Activated CD8-positive, alpha-beta memory T cell treated with anti-CD3 and anti-CD28 coated beads, Interleukin-2, amount 50 U/mL, for 24 hours (primary cell): ENCODE data around the gene MAP3K1.
"Not testable (repeated sequence)": the region's sequence is repeated elsewhere in the genome, so short reads cannot be mapped to it uniquely, and the experiment has no call there.

Source experiments
- DNase-seq: peaks from one replicate; pipeline ENCODE4 v3.0.0-alpha.2; 2020; ENCODE audit errors: extremely low read depth

The MAP3K1 gene

DNA sequence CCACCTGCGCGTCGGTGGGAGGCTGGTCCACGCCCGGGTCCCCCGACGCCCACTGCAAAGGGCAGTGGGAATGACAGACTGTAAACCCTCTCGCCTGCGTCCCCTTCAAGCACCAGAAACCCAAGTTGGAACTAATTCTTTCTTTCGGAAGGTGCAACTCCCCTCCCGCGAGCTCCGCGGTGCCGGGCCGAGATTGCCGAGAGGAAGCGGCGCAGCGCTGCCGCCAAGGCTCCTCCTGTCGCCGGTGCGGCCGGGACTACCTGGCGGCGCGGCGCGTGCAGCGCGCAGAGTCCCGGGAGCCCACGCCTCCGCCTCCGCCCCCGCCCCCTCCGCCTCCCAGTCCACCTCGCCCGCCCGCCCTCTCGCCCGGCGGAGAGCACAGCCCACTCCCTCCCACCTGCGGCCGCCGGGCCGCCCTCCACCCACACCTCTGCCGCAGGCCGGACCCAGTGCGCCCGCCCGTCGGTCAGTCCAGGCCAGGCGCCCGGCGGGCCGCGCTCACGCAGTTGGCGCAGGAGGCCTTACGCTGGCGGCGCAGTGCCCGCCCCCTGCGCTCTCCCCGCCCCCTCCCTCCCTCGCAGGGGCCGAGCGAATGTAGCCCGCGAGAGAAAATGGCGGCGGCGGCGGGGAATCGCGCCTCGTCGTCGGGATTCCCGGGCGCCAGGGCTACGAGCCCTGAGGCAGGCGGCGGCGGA lies at the start of gene MAP3K1:
TSS of gene MAP3K1 (plus strand) at position 587 of the 695 bp plus-strand sequence. CDS start at position 612, 25 bp downstream.
- DNase-seq = no peak

DNA sequence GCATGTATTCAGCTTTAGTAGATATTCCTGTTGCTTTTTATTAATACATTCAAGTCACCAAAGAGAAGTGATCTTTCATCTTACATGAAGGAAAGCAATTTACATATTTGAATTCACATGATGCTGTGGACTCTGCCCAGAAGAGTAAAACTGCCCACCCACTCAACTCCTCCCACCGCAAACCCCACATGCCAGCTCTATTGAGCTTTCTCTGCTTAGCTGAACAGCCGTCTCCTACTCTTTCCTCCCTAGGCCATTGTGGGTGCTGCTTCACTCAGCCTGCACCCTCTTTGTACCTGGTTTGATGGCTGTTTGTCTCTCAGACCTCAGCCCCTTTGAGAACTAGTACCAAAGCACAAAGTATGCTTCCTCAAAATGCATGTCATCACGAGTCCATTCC lies 48.4 kb upstream of the MAP3K1 start:
- no peak for DNase-seq

- no peak for DNase-seq
Measured at GRCh38 chr5:56769875-56770604, 45.3 kb upstream of the MAP3K1 start.

DNA sequence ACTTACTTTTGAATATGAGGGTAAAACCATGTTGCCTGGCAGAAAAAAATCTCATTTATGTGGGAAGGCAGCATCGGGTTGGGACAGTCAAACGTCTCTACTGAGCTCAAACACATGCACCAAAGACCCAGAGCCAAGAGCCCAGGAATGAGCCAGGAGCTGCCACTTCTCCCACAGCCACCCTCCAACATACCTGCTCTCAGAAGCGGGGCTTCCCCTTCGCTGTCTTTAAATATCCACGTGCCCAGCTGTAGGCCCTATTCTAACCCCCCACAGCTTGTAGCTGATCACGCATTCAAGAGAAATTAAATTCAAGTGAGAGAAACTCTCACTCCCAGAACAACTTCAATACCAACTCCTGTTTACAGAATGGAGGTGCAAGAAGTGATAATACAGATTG lies 42.6 kb upstream of the MAP3K1 start:
- DNase-seq = no peak

GRCh38 chr5:56774957-56775356 lies 40.4 kb upstream of the MAP3K1 start:
- DNase-seq = no peak

DNA sequence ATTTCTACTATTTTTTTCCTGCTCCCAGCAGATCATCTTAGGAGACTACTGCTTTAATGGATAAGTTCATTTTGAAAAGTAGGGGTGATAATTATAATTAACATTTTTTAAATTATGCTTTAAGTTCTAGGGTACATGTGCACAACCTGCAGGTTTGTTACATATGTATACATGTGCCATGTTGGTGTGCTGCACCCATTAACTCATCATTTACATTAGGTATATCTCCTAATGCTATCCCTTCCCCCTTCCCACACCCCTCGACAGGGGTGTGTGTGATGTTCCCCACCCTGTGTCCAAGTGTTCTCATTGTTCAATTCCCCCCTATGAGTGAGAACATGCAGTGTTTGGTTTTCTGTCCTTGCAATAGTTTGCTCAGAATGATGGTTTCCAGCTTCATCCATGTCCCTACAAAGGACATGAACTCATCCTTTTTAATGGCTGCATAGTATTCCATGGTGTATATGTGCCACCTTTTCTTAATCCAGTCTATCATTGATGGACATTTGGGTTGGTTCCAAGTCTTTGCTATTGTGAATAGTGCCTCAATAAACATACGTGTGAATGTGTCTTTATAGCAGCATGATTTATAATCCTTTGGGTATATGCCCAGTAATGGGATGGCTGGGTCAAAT lies 39.0 kb upstream of the MAP3K1 start:
- DNase-seq = not testable (repeated sequence)

- DNase-seq = no peak
Measured at GRCh38 chr5:56783261-56783660, 32.1 kb upstream of the MAP3K1 start.

DNA sequence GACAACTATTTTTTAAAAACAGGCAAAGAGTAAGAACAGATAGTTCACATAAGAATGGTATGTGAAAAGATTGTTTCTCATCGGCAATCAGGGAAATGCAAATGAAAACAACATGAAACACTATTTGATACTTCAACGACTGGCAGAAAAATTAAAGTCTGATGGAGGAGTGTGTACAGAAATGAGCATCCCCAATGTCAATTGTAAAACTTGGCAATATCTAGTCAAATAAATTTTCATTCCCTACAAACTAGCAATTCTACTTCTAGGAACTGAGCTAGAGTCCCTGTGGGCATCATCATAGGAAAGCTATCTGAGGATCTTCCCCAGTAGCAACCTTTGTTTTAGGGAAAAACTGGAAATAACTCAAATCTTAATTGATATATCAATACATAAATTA lies 29.0 kb upstream of the MAP3K1 start:
- no peak for DNase-seq

DNA sequence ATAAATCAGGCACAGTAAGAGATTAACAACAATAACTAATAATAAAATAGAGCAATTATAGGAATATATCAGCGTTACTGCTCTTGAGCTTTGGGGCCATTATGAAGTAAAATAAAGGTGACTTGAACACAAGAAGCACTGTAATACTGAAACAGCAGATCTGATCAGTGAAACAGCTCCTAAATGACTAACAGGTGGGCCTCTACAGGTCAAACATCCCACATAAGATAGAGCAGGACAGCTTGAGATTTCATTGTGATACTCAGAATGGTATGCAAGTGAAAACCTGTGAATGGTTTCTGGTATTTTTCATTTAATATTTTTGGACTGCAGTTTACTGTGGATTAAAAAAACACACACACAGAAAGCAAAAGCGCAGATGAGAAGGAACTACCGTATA lies 24.0 kb upstream of the MAP3K1 start:
- no peak for DNase-seq

DNA sequence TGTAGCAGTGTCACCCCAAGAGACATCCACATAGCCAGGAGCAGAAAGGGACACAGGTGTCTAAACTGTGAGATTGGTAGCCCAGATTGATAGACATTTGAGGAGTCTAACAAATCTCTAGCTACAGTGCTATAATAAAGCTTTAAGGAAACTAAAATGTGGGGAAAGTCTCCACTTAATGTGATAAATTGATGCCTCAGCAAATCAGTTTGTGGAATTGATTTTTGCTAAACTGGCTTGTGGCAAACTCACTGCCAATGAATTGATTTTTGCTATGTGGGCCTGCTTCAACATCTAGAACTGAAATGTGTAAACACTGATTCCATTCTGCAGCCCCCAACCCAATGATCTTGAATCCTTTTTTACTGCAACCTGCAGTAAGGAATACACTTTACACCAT lies 16.8 kb upstream of the MAP3K1 start:
- no peak for DNase-seq

- DNase-seq = no peak
Measured at GRCh38 chr5:56800186-56800585, 15.2 kb upstream of the MAP3K1 start.

DNA sequence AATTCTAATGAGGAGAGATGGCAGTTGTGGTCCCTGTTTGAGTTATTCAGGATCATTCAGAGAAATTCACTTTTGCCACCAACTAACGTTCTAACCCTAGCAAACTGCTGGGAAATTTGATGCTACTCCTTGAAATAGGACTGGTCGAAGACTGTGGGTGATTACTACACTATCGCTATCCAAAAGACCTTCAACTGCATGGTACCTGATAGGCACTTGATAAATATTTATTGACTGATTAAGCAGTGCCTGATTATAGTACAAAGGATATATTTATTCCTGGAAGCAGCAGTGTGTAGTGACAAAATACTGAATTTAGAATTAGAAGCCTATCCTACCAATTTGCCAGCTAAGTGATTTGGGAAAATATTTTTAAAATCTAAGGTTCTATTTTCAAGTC lies 14.1 kb upstream of the MAP3K1 start:
- no peak for DNase-seq

- no peak for DNase-seq
Measured at GRCh38 chr5:56802205-56802604, 13.1 kb upstream of the MAP3K1 start.

DNA sequence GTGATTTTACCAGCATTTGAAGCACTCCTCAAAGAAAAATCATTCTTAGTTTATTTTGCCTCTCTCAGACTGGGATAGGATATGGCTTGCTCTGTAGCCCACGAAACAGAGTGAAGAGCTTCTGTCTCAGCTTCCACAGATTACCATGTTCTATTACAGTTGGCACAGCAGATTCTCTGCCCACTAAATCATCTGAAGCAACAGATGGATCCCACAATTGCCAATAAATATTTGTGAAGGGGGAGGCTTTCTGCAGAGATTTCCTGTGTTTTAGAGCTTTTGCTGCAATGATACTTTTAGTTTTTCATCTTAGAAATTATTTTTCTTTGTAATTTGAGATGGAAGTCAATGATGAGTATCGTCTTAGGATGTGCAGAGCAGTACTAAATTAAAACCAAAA lies 12.3 kb upstream of the MAP3K1 start:
- no peak for DNase-seq

GRCh38 chr5:56803894-56804293 lies 11.5 kb upstream of the MAP3K1 start:
- no peak for DNase-seq

DNA sequence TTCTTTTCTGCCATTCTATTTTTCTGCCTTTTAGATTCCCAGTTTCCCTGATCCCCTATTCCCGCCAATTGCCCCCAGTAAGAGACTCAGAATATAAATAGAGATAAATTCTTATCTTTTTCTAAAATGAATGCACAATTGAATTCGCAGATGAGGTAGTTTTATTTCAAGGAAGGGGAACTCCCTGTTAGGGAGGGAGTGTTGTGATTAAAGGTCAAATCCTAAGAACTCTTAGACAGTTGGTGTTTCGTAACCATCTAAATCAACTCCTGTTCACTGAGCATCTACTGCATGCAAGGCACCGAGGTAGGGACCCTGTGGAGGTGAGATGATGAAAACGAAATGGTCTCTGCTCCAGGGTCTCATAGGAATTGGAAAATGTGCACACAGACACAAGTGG lies 7.7 kb upstream of the MAP3K1 start:
- DNase-seq = no peak

GRCh38 chr5:56808211-56808610 lies 7.1 kb upstream of the MAP3K1 start:
- no peak for DNase-seq

GRCh38 chr5:56810826-56811225 lies 4.5 kb upstream of the MAP3K1 start:
- no peak for DNase-seq

DNA sequence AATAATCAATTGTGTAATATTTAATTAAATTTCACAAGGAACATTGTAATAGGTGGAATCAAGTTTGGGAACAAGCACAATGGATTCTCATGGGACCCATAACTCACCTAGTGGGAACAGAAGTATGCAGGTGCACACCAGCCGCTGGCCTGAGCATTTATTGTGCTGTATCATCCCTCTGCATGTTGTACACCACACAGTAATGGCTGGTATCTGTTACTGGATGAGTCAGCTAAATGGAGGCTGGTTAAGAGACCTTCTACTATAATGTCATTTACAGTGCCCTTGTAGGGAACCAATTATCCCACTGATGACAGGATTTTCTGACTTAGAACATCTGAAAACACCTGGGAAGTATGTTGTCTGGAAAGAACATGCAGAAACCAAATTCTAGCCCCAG lies 3.2 kb upstream of the MAP3K1 start:
- DNase-seq = no peak

DNA sequence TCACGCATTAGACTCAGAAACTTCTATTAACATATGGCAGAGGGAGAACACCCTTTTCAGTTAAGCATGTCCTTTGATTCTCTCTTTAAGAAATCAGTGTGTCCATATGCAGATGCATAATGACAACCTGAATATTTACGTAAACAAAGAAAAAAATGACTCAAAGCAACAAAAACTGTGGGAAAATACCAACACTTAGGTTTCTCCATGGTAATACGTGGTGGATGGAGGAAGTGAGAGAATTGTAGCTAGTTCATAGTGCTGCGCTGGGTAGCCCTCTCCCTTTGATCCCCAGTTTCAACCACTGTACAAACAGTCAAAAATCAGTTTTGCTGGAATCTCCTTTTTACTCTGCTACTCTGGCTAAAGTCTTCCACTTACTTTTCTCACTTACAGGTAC lies 2.0 kb upstream of the MAP3K1 start:
- DNase-seq = no peak

GRCh38 chr5:56814361-56814962 lies 887 bp upstream of the MAP3K1 start:
- DNase-seq = no peak

- DNase-seq = no peak
Measured at GRCh38 chr5:56815658-56816545, 553 bp downstream of the MAP3K1 start.
